ENCODE measurements around the gene GJC1. TPM values are rescaled to one million over a fixed set of nuclear protein-coding genes. Genes with fewer than 3 reads are reported as not detected.
"Not testable (repeated sequence)": the region's sequence is repeated elsewhere in the genome, so short reads cannot be mapped to it uniquely, and the experiment has no call there.

Gene GJC1
- total RNA-seq, 1 donor from 2014 or later, result 3.0 TPM

GRCh38 chr17:44844390-44844830 lies 14.3 kb upstream of the GJC1 start:
- peak in 1 of 2 donors; percentile 14 for DNase-seq (ENCODE audit: low read depth in 2 of 2)

- no peak for DNase-seq (ENCODE audit: low read depth in 2 of 2)
These were observed 12.7 kb upstream of the GJC1 start for GRCh38 chr17:44842748-44843147.

- DNase-seq (ENCODE audit: low read depth in 2 of 2), result no peak
These were observed 10.8 kb upstream of the GJC1 start for GRCh38 chr17:44840936-44841335.

GRCh38 chr17:44840274-44840673 lies 10.2 kb upstream of the GJC1 start:
- no peak for DNase-seq (ENCODE audit: low read depth in 2 of 2)

GRCh38 chr17:44837196-44837595 lies 7.1 kb upstream of the GJC1 start:
- DNase-seq (ENCODE audit: low read depth in 2 of 2), result no peak

- DNase-seq (ENCODE audit: low read depth in 2 of 2), result no peak
These were observed 2.7 kb upstream of the GJC1 start for GRCh38 chr17:44832805-44833204.

GRCh38 chr17:44831371-44831770 lies 1.3 kb upstream of the GJC1 start:
- no peak for DNase-seq (ENCODE audit: low read depth in 2 of 2)

GRCh38 chr17:44830359-44831288 lies 537 bp upstream of the GJC1 start:
- peak in 1 of 2 donors; percentile 35 for DNase-seq (ENCODE audit: low read depth in 2 of 2)

GRCh38 chr17:44828919-44829522 lies 1.1 kb downstream of the GJC1 start:
- peak in 1 of 2 donors; percentile 34 for DNase-seq (ENCODE audit: low read depth in 2 of 2)

- DNase-seq (ENCODE audit: low read depth in 2 of 2), result no peak
These were observed 2.2 kb downstream of the GJC1 start for GRCh38 chr17:44827863-44828262.

GRCh38 chr17:44826123-44826790 lies 3.8 kb downstream of the GJC1 start:
- DNase-seq (ENCODE audit: low read depth in 2 of 2), result no peak

- DNase-seq (ENCODE audit: low read depth in 2 of 2), result not testable (repeated sequence)
These were observed 4.9 kb downstream of the GJC1 start for GRCh38 chr17:44825236-44825635.

- peak in 1 of 2 donors; percentile 84 for DNase-seq (ENCODE audit: low read depth in 2 of 2)
These were observed 9.4 kb downstream of the GJC1 start for GRCh38 chr17:44820631-44821212.

GRCh38 chr17:44818508-44818907 lies 11.6 kb downstream of the GJC1 start:
- not testable (repeated sequence) for DNase-seq (ENCODE audit: low read depth in 2 of 2)

- DNase-seq (ENCODE audit: low read depth in 2 of 2), result no peak
These were observed 17.8 kb downstream of the GJC1 start for GRCh38 chr17:44812263-44812662.

- not testable (repeated sequence) for DNase-seq (ENCODE audit: low read depth in 2 of 2)
These were observed 21.3 kb downstream of the GJC1 start for GRCh38 chr17:44808656-44809388.

- no peak for DNase-seq (ENCODE audit: low read depth in 2 of 2)
These were observed 21.9 kb downstream of the GJC1 start for GRCh38 chr17:44808156-44808555.

- no peak for DNase-seq (ENCODE audit: low read depth in 2 of 2)
These were observed 22.3 kb downstream of the GJC1 start for GRCh38 chr17:44807817-44808155.

- DNase-seq (ENCODE audit: low read depth in 2 of 2), result no peak
These were observed 22.8 kb downstream of the GJC1 start for GRCh38 chr17:44807093-44807816.

- no peak for DNase-seq (ENCODE audit: low read depth in 2 of 2)
These were observed 25.6 kb downstream of the GJC1 start for GRCh38 chr17:44804302-44805089.

Data from dermis microvascular lymphatic vessel endothelial cell (primary cell).